ENCODE measurements around the gene LRRC27. TPM values are rescaled to one million over a fixed set of nuclear protein-coding genes. Genes with fewer than 3 reads are reported as not detected.

The LRRC27 gene
- polyA plus RNA-seq, 3 donors from 2014 or later = 3.8 to 8.5 (median 8.2) TPM

DNA sequence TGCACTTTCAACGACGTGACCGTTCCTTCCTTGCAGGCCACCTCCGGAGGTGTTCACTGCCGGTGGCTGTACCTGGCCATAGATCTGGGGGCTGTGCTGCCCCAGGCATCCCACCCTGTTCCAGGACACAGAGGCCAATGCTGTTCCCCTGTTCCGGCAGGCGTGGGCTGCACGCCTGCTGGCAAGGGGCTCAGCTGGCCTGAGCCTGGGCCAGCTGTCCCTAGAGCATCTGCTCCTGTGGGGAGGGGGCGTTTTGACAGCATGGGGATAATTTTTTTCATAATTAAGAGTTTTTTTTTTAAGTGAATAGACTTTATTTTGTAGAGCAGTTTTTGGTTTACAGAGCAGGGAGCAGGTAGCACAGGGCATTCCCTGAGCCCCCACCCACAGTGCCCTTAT is 93.8 kb downstream of the LRRC27 start:
- H3K4me1 Mint-ChIP-seq = peaks cover 36 to 37% of the 10 kb centered on the region in 2 donors
- DNase-seq = no peak
- H3K27me3 Mint-ChIP-seq (ENCODE audit: low read depth in 3 of 3) = peaks cover 5 to 15% (median 12%) of the 10 kb centered on the region in 3 donors
- H3K36me3 Mint-ChIP-seq = no peaks in the 10 kb centered on the region
- peaks cover 0 to 2% (median 0%) of the 10 kb centered on the region in 6 donors for H3K9me3 Mint-ChIP-seq
- H3K4me3 Mint-ChIP-seq = no peak overlapping the region
- peak overlapping the region in 2 of 6 donors; percentile 28 to 60 for H3K27ac Mint-ChIP-seq

DNA sequence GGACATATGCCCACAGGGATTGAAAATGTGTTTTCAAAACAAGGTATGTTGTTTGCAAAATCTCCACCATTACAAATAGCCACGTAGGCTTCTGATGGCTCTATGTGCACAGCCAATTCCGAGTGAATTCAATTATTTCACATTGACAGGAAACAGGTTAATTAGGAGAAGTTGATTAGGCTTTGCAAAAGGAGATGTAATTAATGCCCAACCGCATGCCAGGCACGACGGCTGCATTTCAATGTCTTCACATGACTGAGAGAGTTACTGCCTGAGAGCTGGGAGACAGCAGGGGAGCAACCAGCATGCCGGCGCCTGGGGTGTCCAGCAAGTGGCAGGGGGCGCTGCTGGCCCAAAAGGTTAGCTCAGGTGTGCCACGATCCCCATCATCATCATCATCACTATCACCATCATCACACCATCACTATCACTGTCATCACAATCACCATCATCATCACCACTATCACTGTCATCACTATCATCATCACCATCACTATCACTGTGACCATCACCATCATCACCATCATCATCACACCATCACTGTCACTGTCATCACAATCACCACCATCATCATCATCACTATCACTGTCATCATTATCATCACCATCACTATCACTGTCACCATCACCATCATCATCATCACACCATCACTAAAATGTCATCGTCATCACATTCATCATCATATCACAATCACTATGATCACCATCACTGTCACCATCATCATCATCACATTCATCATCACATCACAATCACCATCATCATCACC is 95.2 kb downstream of the LRRC27 start:
- H3K27ac Mint-ChIP-seq = no peak overlapping the region
- H3K4me3 Mint-ChIP-seq = no peak overlapping the region
- DNase-seq = peak in 1 of 3 donors; percentile 37
- H3K9me3 Mint-ChIP-seq = peaks cover 0 to 2% (median 0%) of the 10 kb centered on the region in 6 donors
- H3K4me1 Mint-ChIP-seq = peaks cover 22 to 24% of the 10 kb centered on the region in 2 donors
- no peaks in the 10 kb centered on the region for H3K36me3 Mint-ChIP-seq
- H3K27me3 Mint-ChIP-seq (ENCODE audit: low read depth in 3 of 3) = peaks cover 3 to 11% (median 10%) of the 10 kb centered on the region in 3 donors

DNA sequence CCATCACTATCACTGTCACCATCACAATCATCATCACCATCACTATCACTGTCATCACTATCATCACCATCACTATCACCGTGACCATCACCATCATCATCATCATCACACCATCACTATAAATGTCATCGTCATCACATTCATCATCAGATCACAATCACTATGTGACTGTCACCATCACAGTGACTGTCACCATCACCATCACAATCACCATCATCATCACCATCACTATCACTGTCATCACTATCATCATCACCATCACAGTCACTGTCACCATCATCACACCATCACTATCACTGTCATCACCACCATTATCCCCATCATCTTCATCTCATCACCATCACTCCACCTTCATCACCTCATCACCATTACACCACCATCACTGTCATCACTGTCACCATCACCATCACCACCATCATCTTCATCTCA is 96.0 kb downstream of the LRRC27 start:
- no peak overlapping the region for H3K27ac Mint-ChIP-seq
- peaks cover 15 to 18% of the 10 kb centered on the region in 2 donors for H3K4me1 Mint-ChIP-seq
- no peak overlapping the region for H3K4me3 Mint-ChIP-seq
- DNase-seq = peak in 2 of 3 donors; percentile 57 to 67
- peaks cover 0 to 2% (median 0%) of the 10 kb centered on the region in 6 donors for H3K9me3 Mint-ChIP-seq
- H3K36me3 Mint-ChIP-seq = no peaks in the 10 kb centered on the region
- H3K27me3 Mint-ChIP-seq (ENCODE audit: low read depth in 3 of 3) = peaks cover 3 to 8% (median 7%) of the 10 kb centered on the region in 3 donors

DNA sequence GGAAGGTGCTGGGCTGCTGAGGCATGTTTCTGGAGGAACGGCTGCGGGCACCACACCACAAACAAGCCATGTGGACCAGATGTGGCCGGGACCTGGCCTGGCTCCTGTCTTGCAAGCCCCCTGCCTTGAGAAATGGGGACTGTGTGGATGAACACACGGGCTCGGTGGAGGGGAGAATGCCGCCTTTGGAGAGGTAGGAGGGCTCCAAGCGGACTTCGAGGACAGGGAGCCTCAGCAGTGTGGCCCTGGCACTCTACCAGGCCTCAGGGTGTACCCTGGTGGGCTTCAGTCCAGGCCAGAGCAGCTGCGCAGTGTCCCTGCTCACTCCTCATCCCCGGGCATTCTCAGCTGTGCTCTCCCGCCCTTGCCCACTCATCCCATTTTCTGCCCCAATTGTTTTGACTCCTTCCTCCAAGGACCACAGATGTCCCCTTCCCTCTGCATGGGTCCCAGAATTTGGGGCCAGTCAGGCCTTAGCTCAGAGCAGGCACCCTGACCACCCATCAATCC is 96.5 kb downstream of the LRRC27 start:
- Mint-ChIP-seq H3K27ac (peak overlapping the region in 2 of 6 donors; percentile 37 to 40), H3K9me3 (peaks cover 0 to 2% (median 0%) of the 10 kb centered on the region in 6 donors), H3K4me1 (peaks cover 9 to 12% of the 10 kb centered on the region in 2 donors), H3K27me3 (ENCODE audit: low read depth in 3 of 3) (peaks cover 1 to 3% (median 3%) of the 10 kb centered on the region in 3 donors), H3K36me3 (no peaks in the 10 kb centered on the region), H3K4me3 (no peak overlapping the region)
- no peak for DNase-seq

Other genes with a start within 250 kb of the LRRC27 start
- gene DPYSL4, start 145.2 kb upstream of the LRRC27 start, polyA plus RNA-seq = not detected
- 10 to 100 TPM in 2 of 3 donors, 1 to 10 TPM in 1; 6.3 to 14.2 (median 13.7) TPM for gene STK32C, start 24.2 kb upstream of the LRRC27 start, polyA plus RNA-seq
- gene PWWP2B, start 65.0 kb downstream of the LRRC27 start, polyA plus RNA-seq = 1 to 10 TPM; 4.0 to 7.3 (median 4.3) TPM
- 1 to 10 TPM in 1 of 3 donors, under 1 TPM in 2; 0.30 to 1.7 (median 0.48) TPM for gene INPP5A, start 205.6 kb downstream of the LRRC27 start, polyA plus RNA-seq